NCI-H1105 treated with DMSO at 0.1 percent for 48 hours (cell line): ENCODE results near the gene SUSD1.
"Not testable (repeated sequence)": the region's sequence is repeated elsewhere in the genome, so short reads cannot be mapped to it uniquely, and the experiment has no call there.

Experiments
- DNase-seq: peaks from one replicate; lab custom pipeline; 2025; lab: John Stamatoyannopoulos, UW

The SUSD1 gene

GRCh38 chr9:112094948-112095681 lies 80.0 kb downstream of the SUSD1 start:
- DNase-seq = no peak

DNA sequence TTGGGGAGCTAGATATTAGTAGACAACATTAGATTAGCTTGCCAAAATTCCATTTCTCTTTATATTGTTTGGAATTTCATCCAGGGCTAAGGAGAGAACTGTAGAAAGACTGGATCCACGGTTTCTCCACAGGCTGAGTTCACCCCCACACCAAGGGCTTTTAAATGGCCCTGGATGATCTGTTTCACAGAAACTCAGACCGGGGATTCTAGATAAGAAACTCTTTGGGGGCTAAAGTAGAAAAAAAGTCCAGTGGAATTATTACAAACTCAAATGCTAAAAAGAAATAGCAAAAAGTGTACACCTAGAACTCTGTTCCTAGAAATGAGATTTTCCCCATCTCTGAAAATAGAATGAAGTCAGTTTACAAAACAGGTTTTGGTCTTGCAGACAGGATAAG lies 80.9 kb downstream of the SUSD1 start:
- DNase-seq = no peak

DNA sequence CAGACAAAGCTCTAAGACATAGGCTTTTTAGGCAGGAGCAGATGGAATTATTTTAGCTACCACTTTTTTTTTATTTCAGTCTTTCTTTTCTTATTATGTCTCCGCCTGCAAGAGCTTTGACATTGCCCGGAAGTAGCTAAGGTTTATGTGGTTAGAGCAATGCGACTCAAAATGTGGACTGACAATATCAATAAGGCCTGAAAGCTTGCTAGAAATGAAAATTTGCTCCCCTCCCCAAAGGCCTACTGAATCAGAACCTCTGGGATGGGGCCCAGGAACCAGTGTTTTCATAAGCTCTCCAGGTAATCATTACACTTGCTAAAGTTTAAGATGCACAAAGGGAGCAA lies 81.3 kb downstream of the SUSD1 start:
- no peak for DNase-seq

DNA sequence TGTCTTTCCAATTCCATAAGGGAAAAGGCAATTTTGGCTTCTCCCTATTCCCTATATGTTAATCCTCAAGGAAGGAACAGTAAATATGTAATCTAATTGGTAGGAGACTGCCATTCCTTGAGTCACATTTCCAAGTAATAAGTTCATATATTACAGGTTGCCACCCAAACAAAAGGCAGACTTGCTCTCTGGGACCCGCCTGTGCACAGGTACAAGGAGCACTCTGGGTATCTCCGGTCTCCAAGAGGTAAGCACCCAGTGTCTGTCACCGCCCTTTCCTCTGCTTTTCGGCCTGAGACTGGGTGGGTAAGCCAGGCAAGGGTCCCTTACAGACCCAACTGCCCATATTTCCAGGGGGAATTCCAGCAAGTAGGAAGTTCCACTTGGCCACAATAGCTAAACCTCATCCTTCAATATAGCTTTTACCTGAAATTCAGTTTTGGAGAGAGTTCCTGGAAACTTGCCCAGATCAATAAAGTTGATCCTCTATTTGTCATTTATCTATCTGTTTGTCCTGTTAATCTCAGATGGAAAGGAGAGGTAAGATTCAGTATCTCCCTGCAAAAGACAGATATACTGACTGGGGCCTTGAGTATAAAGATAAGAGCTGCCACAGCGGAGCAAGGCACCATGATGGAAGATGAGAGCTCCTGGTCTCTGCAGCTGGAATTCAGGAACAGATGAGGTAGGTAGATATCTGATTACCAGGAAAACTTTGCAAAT lies 81.8 kb downstream of the SUSD1 start:
- DNase-seq = no peak

DNA sequence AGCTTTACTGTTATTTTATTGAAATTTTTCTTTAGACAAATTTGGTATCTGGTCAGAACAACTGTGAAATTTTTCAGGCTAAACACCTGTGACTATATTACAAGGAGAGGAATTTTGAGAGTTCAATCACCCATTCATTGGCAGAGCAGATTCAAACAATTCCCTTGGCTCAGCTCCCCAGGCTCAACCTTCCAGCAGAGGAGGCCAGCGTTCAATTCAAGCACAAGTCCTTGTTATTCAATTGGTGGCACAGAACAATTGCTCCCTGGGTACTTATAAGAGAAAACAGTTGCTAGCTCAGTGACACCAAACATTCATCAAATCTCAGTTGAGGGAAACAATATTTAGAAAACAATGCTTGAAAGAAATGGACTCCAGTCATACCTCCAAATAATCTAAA lies 83.3 kb downstream of the SUSD1 start:
- DNase-seq = peak; percentile 67

DNA sequence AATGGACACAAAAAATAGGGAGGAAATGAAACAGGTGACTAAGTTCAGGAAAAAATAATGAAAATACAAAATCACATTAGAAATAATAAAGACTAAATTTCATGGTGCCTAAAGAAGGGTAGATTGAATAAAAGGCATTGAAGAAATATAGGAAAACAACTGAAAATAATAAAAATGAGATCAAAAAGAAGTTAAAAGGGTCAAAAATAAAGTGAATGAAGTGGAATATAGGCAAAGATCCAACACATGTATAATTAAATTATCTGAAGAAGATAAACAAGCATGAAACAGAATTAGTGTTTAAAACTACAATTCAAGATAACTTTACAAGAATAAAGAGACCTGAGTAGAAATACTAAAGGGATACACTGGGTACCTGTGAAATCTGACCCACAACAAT lies 87.6 kb downstream of the SUSD1 start:
- DNase-seq = no peak

DNA sequence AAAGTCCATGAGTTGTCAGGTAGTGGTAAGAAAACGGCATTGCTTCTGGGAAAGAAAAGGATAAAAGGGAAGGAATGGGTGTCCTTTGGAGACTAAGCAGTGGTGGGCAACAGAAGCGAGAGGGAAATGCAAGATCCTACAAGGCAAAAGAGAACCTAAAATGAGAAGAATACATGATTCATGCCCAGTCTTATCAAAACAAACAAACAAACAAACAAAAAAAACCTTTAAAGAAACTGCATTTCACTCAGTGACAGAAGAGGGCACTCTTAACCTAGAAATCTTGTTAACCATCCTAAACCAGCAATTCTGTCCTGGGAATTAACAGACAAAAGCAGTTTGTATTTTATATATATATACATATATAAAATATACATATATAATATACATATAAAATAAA lies 88.5 kb downstream of the SUSD1 start:
- DNase-seq = peak; percentile 32

DNA sequence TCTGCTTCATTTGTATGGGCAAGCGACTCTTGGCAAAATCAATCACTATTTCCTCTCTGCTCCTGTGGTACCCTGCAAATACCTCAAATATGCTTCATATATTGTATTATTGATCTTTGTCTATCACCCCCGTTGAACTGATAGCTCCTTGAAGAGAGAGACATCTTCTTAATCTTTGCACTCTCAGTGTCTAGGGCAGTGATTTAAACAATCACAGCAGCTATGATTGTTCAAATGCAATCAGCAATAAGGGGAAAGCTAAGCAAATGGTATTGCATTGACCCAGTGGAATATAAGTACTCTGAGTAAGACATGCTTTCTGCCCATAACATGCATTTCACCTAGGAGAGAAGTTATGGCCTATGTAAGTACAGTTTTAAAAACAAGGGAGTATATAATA lies 90.2 kb downstream of the SUSD1 start:
- no peak for DNase-seq

GRCh38 chr9:112084334-112084733 lies 90.8 kb downstream of the SUSD1 start:
- no peak for DNase-seq

GRCh38 chr9:112081918-112082729 lies 93.0 kb downstream of the SUSD1 start:
- DNase-seq = no peak

GRCh38 chr9:112080831-112081542 lies 94.1 kb downstream of the SUSD1 start:
- no peak for DNase-seq

DNA sequence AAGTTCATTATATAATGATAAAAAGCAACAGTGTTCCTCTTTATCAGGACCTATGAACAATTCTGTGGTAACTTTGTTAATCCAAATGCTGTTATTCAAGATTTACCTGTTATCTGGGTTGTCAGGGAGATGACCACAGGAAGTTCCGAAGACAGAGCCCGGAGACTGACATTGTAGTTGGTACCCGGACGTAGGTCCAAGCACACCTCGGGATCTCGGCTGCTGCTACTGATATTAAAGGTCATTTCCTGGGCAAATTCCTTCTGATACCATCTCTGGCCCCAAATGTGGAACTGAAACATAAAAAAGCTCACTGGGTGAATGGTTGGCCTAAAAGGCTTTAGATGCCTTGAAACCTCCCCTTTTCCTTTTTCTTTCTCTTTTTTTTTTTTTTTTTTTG lies 96.7 kb downstream of the SUSD1 start:
- no peak for DNase-seq

- no peak for DNase-seq
These were observed 98.3 kb downstream of the SUSD1 start for GRCh38 chr9:112076814-112077213.

DNA sequence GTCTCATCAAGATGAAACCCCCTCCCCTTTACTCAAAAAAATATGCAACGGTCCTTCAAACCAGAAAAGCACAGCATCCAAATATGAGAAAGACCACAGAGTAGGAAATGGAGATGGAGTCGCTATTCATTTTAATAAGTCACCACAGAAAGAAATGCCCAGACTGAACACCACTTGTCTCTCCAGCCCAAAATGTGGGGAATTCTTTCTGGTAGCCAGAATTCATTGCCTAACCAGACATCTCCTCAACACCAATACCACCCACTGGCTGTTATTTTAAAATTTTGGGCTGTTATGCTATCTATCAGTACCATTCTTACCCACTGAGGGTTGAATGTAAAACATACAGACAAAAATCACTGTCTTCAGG lies 100.1 kb downstream of the SUSD1 start:
- no peak for DNase-seq

GRCh38 chr9:112074250-112075008 lies 100.7 kb downstream of the SUSD1 start:
- DNase-seq = peak; percentile 61

GRCh38 chr9:112073639-112074173 lies 101.4 kb downstream of the SUSD1 start:
- not testable (repeated sequence) for DNase-seq

- DNase-seq = no peak
These were observed 102.1 kb downstream of the SUSD1 start for GRCh38 chr9:112072721-112073638.

GRCh38 chr9:112069318-112070169 lies 105.6 kb downstream of the SUSD1 start:
- DNase-seq = no peak
